KMS-11 (cell line): Measurements from ENCODE around the gene GPR61.

Experiments
- H2AFZ ChIP-seq: fragments of 200-600 bp; sonication (generic); 2 replicates; pipeline ENCODE4 v1.6.1; 2016; ENCODE audit warnings: antibody characterized with exemption, mixed run types, low read depth
- H3K27ac ChIP-seq: fragments of 200-600 bp; sonication (generic); 2 replicates; pipeline ENCODE4 v1.6.1; 2016; ENCODE audit warnings: mild to moderate bottlenecking, mixed run types
- H3K27me3 ChIP-seq: fragments of 200-600 bp; sonication (generic); 2 replicates; pipeline ENCODE4 v1.6.1; 2017; ENCODE audit warnings: mild to moderate bottlenecking, low read depth, mixed run types, moderate library complexity; ENCODE audit not compliant: insufficient read depth
- H3K36me3 ChIP-seq: fragments of 200-600 bp; sonication (generic); 2 replicates; pipeline ENCODE4 v1.6.1; 2017; ENCODE audit warnings: mild to moderate bottlenecking, mixed run types; ENCODE audit not compliant: insufficient read depth
- H3K4me1 ChIP-seq: fragments of 200-600 bp; sonication (generic); 2 replicates; pipeline ENCODE4 v1.6.1; 2016; ENCODE audit warnings: mild to moderate bottlenecking, low read depth, mixed run types; ENCODE audit not compliant: poor library complexity, severe bottlenecking
- H3K4me2 ChIP-seq: fragments of 200-600 bp; sonication (generic); 2 replicates; pipeline ENCODE4 v1.7.0; 2016; ENCODE audit warnings: mild to moderate bottlenecking, mixed run types
- H3K4me3 ChIP-seq: fragments of 200-600 bp; sonication (generic); IDR thresholded peaks from 2 replicates; pipeline ENCODE4 v1.6.1; 2017; ENCODE audit warnings: low read depth, low read length, mixed read lengths; ENCODE audit not compliant: insufficient read depth
- H3K79me2 ChIP-seq: fragments of 200-600 bp; sonication (generic); 2 replicates; pipeline ENCODE4 v1.6.1; 2016; ENCODE audit warnings: low read depth, mixed run types; ENCODE audit not compliant: insufficient read depth
- H3K9ac ChIP-seq: fragments of 200-600 bp; sonication (generic); 2 replicates; pipeline ENCODE4 v1.6.1; 2016; ENCODE audit warnings: mild to moderate bottlenecking, mixed run types
- H4K20me1 ChIP-seq: fragments of 200-600 bp; sonication (generic); 2 replicates; pipeline ENCODE4 v1.6.1; 2016; ENCODE audit warnings: mild to moderate bottlenecking, mixed run types; ENCODE audit not compliant: insufficient read depth
- CTCF ChIP-seq: fragments of 200-600 bp; sonication (generic); conservative IDR thresholded peaks from 2 replicates; pipeline ENCODE4 v1.6.1; 2017; ENCODE audit warnings: low read depth, mild to moderate bottlenecking, antibody characterized with exemption, low read length, moderate library complexity, mixed read lengths

GPR61 gene

GRCh38 chr1:109546311-109547109, 6.8 kb downstream of the GPR61 start:
- Histone ChIP-seq H3K36me3 (no peaks in the 10 kb centered on the region), H3K27ac (peak overlapping the region; percentile 16; the same call in 1 of the 2 replicates), H3K4me2 (peak overlapping the region; percentile 30; the same call in 1 of the 2 replicates), H3K27me3 (peaks cover 5% of the 10 kb centered on the region; the same call in 1 of the 2 replicates), H3K4me1 (peaks cover 30% of the 10 kb centered on the region), H3K79me2 (peaks cover 31% of the 10 kb centered on the region), H3K9ac (no peak overlapping the region), H3K4me3 (peak overlapping the region; percentile 54), H2AFZ (peak overlapping the region; percentile 75), H4K20me1 (no peaks in the 10 kb centered on the region)
- peak; percentile 99 for TF ChIP-seq CTCF

- Histone ChIP-seq H3K4me3 (no peak overlapping the region), H3K79me2 (peaks cover 42% of the 10 kb centered on the region), H3K27me3 (no peaks in the 10 kb centered on the region; the same call in 1 of the 2 replicates), H4K20me1 (no peaks in the 10 kb centered on the region), H3K4me1 (peaks cover 30% of the 10 kb centered on the region), H3K4me2 (peak overlapping the region; percentile 72), H3K9ac (peak overlapping the region; percentile 65; the same call in 1 of the 2 replicates), H2AFZ (peak overlapping the region; percentile 95), H3K36me3 (no peaks in the 10 kb centered on the region), H3K27ac (peak overlapping the region; percentile 57)
- no peak for TF ChIP-seq CTCF
These were observed 8.0 kb downstream of the GPR61 start for GRCh38 chr1:109547463-109548320.

GRCh38 chr1:109548321-109549267, 8.9 kb downstream of the GPR61 start, which contains the start of gene GNAI3:
GNAI3 (plus strand) TSS chr1:109548615; CDS start chr1:109548721, 106 bp downstream.
- TF ChIP-seq CTCF: 0 out of 2 replicates have a peak, but pooled peaks have one; percentile 2
- Histone ChIP-seq H3K27me3 (no peaks in the 10 kb centered on the region; the same call in 1 of the 2 replicates), H3K36me3 (no peaks in the 10 kb centered on the region), H3K4me3 (peak within 1 kb of the TSS; percentile 99), H3K9ac (peak within 1 kb of the TSS; percentile 65), H3K4me1 (peaks cover 30% of the 10 kb centered on the region), H4K20me1 (no peaks in the 10 kb centered on the region), H3K4me2 (peak within 1 kb of the TSS; percentile 72), H3K79me2 (peaks cover 51% of the 10 kb centered on the region), H2AFZ (peak within 1 kb of the TSS; percentile 95), H3K27ac (peak within 1 kb of the TSS; percentile 57)
